Activated T-cell treated with anti-CD3 and anti-CD28 coated beads, Interleukin-2, amount 50 U/mL, for 1 hour (primary cell): ENCODE data around the gene CNTNAP5.

Experiments used
- DNase-seq: peaks from one replicate; pipeline ENCODE4 v3.0.0-alpha.2; 2020

Gene CNTNAP5

DNA sequence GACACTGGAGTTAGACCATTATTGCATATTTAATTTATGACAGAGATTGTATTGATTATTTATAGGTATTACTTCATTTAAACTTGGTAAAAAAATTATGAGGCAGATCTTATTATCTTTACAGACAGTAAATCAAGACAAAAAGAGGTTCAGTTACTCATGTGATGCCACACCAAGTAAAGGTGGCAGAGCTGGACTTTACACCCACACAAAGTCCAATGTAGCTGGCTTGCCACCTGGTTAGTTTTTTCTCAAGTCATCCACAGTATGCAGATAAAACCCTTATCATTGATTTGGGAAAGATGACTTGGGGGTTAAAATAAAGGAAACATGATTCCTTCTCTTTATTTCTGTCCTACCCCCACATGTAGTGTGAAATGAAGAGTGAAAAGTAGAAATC, 137.2 kb downstream of the CNTNAP5 start:
- DNase-seq = no peak

DNA sequence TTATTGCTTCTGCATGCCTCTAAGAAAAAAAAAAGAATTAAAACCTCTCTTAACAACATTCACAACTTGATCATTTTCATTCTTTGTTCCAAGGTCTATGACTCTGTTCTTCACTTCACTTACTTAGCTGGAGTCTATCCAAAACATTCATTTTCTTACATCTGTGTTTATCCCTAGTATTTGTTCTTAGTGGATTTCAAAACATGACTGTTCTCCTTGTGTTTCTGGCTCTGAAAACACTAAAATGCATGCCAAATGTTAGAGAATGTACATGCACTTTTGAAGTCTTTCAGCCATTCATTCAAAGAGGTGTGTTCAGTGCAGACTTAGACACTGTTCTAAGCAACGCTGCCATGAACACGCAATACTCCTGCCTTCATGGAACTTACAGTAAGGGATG, 138.8 kb downstream of the CNTNAP5 start:
- DNase-seq = no peak

DNA sequence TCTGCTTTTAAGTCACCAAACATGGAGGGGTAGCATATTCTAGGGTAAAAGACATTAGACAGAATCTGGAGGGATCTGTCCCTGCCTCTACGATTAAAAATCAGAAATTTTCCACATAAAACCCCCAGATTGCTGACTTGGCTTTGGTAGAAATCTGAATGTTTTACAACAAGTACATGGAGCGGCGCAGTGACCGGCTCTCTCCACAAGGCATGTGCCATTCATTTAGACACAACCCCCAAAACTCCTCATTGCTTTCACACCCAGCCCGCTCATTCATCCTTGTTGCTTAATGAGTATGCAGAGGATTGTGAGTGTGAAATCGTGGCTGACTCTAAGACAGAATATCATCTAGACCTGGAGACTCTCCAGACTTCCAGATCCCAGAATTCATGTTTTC, 140.6 kb downstream of the CNTNAP5 start:
- DNase-seq = no peak

DNA sequence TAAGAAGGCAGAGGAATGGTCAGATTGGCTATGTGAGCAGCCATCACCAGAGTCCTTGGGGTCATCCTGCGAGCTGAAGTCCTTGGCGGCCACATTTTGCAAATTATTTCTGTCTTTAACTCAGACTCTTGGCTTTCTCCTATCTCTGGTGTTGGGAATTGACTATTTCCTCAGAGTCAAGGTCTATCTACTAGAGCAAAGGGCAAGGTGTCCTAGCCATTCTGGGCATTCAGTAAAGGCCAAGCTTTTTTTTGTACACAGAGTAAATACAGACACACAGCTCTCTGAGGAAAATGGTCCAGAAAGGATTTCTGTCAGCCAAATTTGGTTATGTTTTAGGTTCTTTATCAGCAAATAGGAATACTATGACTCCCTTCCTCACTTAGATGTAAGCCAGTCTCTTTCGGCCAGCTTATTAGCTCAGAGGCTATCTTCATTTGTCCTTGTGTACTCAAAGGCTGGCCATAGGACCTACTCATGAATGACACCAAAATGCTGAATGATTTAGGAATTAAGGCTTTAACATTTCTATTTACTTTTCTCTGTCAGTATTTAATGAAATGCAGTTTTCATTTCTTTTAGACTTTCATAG, 146.5 kb downstream of the CNTNAP5 start:
- DNase-seq = no peak

DNA sequence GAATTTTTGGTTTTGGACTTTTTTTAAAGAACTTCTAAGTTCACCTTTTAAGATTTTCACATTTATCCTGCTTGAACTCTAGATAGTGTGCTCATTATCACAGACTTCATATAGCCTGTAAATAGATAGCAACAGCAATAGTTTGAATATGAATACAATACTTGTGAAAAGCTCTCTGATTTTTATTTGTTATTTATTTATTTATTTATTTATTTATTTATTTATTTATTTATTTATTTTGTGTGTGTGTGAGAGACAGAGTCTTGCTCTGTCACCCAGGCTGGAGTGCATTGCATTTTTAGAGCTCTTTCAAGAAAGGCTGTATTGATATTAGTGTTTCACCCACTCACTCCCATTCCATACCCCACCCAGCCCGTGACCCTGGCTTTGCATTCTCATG, 153.6 kb downstream of the CNTNAP5 start:
- no peak for DNase-seq

DNA sequence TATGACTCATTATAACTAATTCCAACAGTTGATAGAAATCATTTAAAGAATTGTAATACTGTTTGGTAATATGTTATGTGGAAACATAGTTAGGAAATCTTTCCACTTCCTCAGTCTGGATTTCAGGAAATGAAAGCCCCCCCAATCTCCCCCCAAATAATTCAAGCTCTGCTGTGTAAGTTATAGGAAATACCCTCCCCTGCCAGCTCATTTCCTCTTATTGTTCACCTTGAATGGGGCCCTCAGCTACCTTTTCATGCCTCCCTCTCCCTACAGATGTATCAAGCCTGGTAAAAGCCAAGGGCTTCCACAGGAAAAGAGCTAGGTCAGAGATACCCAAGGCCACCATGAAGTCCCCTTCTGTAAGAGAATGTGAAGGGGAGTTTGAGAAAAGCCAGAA, 155.5 kb downstream of the CNTNAP5 start:
- DNase-seq = no peak

DNA sequence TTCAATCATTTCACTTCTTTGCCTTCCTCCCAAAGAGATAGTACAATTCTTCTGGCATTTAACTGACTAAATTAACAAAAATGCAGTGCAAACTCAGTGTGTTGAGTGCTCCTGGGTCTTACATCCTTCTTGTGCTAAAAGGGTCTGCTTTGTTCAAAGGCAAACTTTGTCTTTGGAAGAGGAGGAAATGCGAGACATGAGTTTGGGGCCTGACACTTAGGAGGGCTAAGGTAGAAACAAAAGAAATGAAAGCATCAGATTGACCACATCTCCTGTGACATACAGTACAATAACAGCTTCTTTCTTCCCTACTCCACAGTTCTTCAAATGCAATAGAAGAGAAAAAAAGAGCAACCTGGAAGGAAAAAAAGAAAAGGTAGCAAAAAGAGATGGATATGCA, 161.7 kb downstream of the CNTNAP5 start:
- no peak for DNase-seq

DNA sequence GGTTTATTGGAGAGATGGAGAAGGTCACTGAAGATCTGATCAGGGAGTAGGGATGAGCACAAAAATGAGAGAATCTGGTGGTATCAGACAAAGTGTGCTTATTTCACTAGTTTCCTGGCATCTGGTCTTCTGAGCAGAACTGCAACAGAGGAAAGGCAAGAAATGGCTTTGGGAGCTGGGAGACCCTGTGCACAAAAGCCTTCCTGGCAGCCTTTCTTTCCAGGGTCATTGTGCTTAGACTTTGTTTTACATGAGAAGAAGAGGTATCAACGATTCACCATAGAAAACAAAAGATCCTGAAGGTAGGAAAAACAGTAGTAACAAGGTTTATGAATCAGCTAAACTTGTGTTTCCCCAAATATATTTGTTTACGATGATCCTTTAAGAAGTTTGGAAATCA, 162.9 kb downstream of the CNTNAP5 start:
- DNase-seq = no peak

DNA sequence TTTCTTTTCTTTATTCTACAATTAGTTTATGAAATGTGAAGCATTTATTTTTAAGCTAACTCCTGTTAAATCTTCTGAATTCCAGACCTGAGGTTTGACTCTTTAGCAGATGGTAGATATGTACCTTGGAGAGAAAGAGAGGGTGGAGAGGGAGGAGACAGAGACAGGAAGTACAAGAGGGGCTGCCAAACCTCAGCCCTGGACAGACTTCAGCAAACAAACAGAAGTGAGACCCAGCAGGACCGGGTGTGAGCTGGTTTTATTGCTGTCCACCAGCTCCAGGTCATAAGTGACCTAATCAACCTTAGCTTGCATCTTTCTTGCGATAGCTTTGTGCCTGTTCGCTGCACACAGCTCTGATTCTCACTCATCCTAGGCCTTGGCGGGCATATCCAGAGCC, 168.6 kb downstream of the CNTNAP5 start:
- DNase-seq = no peak

DNA sequence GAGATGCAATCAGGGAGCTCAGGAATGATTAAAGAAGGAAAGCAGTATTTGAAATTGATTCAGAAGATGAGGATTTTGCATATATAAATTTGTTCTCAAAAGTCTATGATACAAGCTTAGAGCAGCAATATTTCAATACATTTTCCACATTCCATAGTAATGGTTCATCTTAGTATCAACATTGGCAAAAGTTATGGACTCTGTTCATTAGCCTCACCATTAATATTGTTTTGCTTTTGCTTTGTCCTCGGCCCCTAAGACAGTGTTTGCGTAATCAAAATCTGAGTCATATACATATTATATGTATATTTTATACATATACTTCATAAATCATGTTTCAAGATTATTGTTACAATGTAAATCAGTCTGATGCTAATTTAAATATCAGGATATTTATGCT, 176.6 kb downstream of the CNTNAP5 start:
- no peak for DNase-seq

DNA sequence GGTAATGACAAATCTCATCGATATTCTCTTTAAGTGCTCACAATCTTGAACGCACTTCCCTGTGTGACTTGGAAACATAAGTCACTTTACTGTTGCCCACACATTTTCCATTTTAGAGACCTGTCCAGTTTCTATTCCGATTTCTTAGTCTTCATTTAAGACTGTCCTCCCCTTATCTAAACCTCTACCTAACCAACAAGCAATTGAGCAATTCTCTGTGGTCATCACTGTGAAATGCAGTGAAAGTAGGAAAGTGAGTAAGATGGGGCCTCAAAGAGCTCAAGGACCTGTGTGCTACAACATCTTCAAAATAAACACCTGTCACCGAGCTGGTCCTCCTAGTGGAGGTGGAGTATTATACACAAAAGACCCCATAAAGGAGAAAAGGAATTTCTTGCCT, 184.4 kb downstream of the CNTNAP5 start:
- DNase-seq = no peak

DNA sequence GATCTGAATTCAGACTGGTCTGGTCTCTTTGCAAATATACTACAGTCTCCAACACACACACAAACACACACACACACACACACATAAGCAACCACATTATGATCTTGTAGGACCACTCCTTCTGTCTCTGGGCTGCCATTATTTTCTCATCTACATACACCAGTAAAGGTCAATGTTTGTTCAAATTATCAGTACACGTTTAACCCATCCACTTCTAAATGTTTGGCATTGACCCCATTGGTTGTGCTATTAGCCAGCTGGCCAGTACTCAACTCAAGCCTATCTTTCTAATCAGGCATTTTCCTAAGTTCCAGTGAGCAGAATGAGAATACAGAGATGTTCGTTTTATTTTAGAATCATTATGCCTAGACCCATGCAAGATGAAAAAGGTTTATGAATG, 186.4 kb downstream of the CNTNAP5 start:
- no peak for DNase-seq

DNA sequence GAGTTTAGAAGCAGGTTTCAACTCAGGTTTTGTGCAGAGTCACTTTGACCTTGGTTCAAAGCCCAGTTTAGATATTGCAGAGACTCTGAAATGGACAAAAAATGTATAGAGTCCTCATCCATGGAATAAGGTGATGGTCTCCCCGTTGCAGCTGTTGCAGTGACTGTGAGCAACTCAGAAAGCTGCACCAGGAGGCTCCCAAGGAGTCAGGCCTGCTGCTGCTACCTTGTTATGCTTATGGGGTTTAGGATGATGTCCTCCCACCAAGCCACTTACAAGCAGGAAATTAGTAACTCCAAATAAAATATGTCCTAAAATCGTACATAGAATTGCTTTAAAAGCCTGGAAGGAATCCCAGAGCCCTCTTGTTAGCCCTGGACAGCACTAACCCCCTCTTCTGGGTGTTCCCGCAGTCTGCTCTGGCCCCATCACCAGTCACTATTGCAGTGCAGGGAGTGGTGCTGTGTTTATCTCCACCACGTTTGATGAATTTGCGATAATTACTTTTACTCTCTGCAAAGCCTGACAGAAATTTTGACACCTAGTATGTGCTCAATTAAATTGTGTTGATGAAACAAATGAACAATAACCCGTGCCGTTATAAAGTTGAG, 189.0 kb downstream of the CNTNAP5 start:
- no peak for DNase-seq

DNA sequence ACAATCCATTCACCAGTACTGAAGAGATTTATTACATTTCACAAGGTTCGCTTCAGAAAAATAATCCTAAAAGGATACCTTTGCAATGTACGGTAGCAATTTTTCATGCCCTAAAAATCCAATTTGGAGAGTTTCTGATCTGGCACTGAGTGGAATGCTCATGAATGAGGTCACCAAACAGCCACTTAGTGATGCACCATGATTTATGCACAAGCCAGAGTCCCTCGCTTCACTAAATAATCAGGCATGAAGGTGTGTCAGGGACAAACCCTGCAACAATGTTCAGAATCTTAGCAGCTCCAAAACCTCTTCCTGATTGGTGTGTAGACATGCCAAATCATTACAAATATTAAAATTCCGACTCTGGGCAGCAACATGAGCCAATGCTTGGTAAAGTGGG, 221.1 kb downstream of the CNTNAP5 start:
- DNase-seq = no peak

DNA sequence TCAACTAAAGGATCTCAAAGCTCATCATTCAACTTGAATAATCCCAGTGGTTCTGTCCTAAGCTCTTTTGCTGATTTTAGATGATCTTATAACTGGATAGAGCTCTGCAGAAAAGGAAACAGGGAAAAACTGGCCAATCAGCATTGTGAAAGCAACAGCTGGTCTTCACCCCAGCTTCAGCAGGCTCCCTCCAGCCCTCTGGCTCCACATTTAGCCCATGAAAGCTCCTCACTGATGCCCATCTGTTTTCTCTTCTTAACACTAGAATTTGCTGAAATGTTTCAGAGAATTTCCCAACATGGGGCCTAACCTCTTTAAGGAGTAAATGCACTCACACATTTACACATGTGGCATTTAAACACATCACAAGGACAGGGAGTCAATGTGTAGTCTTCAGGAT, 223.3 kb downstream of the CNTNAP5 start:
- no peak for DNase-seq

DNA sequence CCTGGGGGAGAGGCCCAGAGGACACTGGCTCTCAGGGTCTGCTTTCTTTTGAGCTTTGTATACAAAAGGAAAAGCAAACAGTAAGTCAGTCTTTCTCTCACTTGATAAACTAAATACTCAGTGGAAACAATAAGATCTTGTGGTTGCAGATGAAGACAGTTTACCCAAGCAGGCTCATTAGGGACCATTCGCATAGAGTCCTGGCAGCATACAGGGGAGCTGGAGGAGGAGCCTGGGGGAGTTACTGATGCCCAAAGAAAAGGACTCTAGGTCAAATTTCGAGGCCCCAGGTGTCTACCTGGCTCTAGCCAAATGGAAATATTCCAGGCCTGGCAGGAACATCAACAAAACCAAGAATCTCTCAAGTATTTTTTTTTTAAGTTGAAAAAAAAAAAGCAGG, 225.3 kb downstream of the CNTNAP5 start:
- DNase-seq = no peak

DNA sequence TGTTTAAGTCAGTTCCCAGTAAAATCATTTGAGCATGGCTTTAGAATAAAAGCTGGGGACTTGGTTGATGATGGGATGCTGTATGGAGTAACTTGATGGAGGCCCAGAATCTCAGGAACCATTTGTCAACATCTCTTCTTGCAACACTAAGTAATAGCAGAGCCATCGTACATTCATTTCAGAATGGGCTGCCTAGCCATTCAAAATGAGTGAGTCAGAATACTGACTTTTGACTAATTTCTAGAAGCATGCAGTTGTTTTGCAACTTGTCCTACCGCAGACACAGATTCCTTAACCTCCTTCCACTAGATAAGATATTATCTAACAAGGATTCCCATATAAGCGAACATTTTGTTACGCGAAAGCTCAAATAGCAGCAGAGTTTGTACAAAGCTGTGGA, 229.5 kb downstream of the CNTNAP5 start:
- no peak for DNase-seq

DNA sequence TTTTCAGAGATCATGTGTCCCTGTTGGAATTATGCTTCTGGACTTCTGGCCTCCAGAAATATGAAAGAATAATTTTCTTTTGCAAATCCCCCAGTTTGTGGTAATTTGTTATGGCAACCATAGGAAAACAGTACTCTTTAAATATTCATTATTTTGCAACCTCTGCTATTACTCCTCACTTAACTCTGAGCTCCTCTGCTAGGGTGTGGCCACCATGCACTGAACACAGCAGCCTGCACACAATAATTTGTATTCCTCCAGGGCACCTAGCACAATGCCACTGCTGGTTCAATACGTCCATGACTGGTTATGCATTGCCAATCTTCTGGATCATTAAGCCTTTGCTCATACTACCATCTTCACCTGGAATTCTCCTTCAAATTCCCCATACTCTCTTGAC, 232.0 kb downstream of the CNTNAP5 start:
- no peak for DNase-seq

DNA sequence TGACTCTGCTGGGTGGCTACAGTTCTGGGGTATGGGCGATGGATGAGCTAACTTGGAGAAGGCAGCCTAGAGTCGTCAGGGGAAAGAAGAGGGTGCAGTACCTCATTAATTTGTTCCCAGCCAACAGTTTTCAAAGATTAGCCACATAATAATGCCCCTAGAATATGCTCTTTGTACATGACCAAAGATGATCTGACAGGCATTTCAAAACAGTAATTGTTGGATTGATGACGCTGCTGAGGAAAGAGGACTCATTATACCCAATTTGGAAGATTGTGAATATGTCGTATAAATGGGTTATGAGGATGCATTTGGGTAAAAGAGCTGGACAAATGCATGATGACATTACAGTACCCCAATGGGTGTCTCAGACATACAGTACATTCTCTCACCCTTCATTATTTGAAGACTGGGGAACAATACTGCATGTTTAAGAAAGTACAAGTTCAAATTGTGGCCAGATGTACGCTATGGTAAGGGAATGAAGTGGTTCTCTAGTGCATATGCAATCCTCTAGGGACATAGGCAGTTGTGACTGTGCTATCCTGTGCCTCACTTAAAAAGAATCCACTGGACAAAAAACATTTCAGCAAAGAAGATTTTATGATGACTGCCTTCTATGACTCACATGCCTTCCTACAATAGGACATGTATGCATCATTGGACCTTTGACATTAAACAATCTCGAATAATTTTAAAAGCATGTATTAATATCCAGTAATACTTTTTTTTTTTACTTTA, 233.2 kb downstream of the CNTNAP5 start:
- no peak for DNase-seq

DNA sequence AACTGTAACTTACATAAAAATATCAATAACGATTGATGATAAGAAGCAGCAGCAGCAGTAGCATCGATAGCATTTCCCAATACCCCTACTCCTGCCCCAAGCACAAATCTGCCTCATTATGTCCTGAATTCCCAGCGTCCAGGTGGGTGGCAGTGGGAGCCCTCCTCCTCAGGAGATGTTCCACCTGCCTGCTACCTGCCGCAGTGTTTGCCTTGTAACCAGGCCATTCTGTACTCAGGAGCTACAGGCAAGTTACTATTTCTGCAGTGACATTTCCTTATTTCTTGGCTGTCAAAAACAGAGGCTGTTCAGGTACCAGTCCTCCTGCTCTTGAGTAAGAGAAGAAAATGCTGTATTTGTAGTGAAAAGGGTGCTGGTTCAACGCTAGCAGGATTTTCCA, 236.4 kb downstream of the CNTNAP5 start:
- DNase-seq = no peak

DNA sequence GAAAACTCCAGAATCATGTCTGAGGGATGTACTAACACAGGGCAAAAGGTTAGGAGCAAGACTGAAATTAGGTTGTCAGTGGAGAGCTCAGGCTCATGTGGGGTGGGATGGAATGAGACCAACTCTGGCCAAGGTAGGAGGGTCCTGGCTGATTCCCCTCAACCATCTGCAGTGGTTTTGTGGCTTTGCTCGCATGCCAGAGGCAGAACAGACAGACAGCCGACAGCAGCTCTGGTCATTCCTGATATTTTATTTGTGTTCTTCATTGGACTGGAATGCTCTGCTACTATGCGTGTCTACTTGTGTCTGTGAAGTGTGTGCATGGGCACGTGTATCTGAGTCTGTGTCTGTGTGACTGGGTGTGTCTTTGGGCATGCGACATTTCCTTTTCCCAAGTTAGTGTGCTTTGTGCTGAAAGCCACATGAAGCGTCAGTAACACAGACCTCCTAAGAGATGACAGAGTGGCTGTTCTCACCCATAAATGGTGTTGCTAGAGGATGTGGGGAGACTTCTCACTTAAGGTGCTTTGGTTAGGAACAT, 239.5 kb downstream of the CNTNAP5 start:
- DNase-seq = no peak

DNA sequence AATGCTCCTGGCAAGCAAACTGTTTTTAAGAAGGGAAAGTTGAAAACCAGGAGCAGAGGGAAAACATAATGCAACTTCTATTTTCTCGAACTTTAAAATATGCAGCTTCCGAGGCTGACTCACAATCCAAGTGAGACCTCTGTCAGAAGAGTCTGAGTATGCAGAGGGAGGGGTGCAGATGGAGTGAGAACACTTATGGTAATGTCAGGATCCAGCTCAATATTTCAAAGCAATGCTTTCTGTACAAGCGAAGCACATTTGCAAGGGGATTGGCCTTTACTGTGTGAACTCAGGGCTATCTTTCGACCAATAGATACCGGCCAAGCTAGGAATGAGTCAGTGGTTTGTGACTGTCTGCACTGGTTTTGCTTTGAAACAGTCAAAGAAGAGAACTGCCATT, 242.7 kb downstream of the CNTNAP5 start:
- DNase-seq = no peak

DNA sequence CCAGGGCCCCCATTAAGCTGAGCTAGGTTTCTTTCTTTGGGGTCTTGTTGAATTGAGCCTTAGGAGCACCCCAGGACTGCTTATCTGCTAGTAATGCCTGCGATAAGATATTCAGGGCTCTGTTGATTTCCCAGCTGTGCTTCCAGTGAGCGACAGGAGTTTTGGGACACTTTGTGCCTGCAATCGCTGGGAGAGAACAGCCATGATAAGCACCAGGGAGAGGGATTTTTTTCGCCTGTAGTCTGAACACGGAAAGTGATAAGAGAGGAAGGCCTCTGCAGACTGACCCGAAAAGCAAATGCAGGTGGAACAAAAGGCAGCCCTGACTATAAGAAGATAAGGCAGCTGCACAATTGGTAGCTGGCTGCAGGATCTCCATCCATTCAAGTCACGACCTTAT, 244.3 kb downstream of the CNTNAP5 start:
- DNase-seq = no peak

DNA sequence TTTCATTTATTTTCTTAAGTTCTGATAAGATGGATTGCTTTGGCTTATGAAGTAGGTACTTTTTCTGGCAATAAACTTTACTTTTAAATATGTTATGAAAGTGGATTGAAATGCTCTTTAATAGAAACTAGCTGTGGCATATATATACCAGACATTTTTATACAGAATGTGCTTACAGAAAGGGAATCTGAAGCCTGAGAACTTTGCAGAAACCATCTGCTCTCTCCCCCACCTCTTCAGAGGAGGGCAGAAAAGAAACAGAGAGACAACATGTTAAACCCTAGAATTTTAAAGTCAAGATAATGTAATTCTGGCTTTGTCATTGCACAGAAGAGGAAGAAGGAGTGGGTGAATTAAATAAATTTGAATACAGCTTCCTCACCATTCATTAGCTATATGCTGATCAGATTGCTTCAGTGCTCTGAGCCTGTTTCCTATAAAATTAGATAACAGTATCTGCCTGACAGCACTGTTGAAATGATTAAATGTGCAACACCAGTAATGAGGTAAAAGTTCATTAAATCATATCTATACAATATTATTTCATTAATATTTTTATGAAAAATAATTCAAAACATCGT, 247.3 kb downstream of the CNTNAP5 start:
- DNase-seq = no peak
